Naive B cell (primary cell): ENCODE measurements around the gene MAGI3. TPM values are rescaled to one million over a fixed set of nuclear protein-coding genes. Genes with fewer than 3 reads are reported as not detected.

Experiments used
- ATAC-seq, 2 donors: fragments of 150-1000 bp; cut with Tn5 transposase; 2 replicates each; pipeline ENCODE4 v1.10.0; 2021; ENCODE audit warnings: low read depth in 2 of 2, mild to moderate bottlenecking in 2 of 2, moderate library complexity in 2 of 2
- DNase-seq: peaks from one replicate; pipeline ENCODE4 v3.0.0; 2022
- H3K27ac Mint-ChIP-seq, 6 donors: one replicate each; pipeline ENCODE4 v1.8.0; 2020 to 2022; ENCODE audit warnings: mild to moderate bottlenecking in 6 of 6, mixed read lengths in 6 of 6, moderate library complexity in 5 of 6, inconsistent platforms in 2 of 6
- H3K27me3 Mint-ChIP-seq, 3 donors: one replicate each; pipeline ENCODE4 v1.8.0; 2021 to 2022; ENCODE audit warnings: mixed read lengths in 3 of 3, mild to moderate bottlenecking in 1 of 3
- H3K36me3 Mint-ChIP-seq, 2 donors: one replicate each; pipeline ENCODE4 v1.8.0; 2020 to 2022; ENCODE audit warnings: mixed read lengths in 2 of 2, inconsistent platforms in 1 of 2, mild to moderate bottlenecking in 1 of 2
- H3K4me1 Mint-ChIP-seq, 3 donors: one replicate each; pipeline ENCODE4 v1.8.0; 2020 to 2022; ENCODE audit warnings: mixed read lengths in 3 of 3, inconsistent platforms in 1 of 3, mild to moderate bottlenecking in 1 of 3, moderate library complexity in 1 of 3
- H3K4me3 Mint-ChIP-seq, 8 donors: one replicate each; pipeline ENCODE4 v1.8.0; 2020 to 2022; ENCODE audit warnings: mild to moderate bottlenecking in 8 of 8, mixed read lengths in 8 of 8, moderate library complexity in 8 of 8, inconsistent platforms in 2 of 8
- H3K9me3 Mint-ChIP-seq, 7 donors: one replicate each; pipeline ENCODE4 v1.8.0; 2020 to 2022; ENCODE audit warnings: mixed read lengths in 7 of 7, mild to moderate bottlenecking in 5 of 7, inconsistent platforms in 2 of 7, moderate library complexity in 1 of 7
- polyA plus RNA-seq, 6 donors: library from polyadenylated mRNA; unstranded; fragments of 300-500 nt; fragmentation: Illumina TruSeq; gene quantifications; one replicate each; pipeline ENCODE4 v1.2.3, GENCODE V29; 2021; ENCODE audit warnings: low read depth in 6 of 6

The MAGI3 gene
- polyA plus RNA-seq, 6 donors from 2014 or later = 0.22 to 1.2 (median 0.74) TPM; not detected in 2

GRCh38 chr1:113648478-113648877 lies 258.2 kb downstream of the MAGI3 start:
- ATAC-seq (no peak), DNase-seq (no peak)
- H3K4me3 Mint-ChIP-seq = no peak overlapping the region
- no peaks in the 10 kb centered on the region for H3K36me3 Mint-ChIP-seq
- no peaks in the 10 kb centered on the region for H3K9me3 Mint-ChIP-seq
- no peak overlapping the region for H3K27ac Mint-ChIP-seq
- no peaks in the 10 kb centered on the region for H3K27me3 Mint-ChIP-seq
- H3K4me1 Mint-ChIP-seq = no peaks in the 10 kb centered on the region

GRCh38 chr1:113652771-113653170 lies 262.5 kb downstream of the MAGI3 start:
- no peak overlapping the region for H3K27ac Mint-ChIP-seq
- ATAC-seq = no peak
- no peaks in the 10 kb centered on the region for H3K9me3 Mint-ChIP-seq
- DNase-seq = no peak
- no peaks in the 10 kb centered on the region for H3K36me3 Mint-ChIP-seq
- H3K4me3 Mint-ChIP-seq = no peak overlapping the region
- H3K4me1 Mint-ChIP-seq = no peaks in the 10 kb centered on the region
- no peaks in the 10 kb centered on the region for H3K27me3 Mint-ChIP-seq

GRCh38 chr1:113653741-113654140 lies 263.4 kb downstream of the MAGI3 start:
- ATAC-seq (no peak), DNase-seq (no peak)
- Mint-ChIP-seq H3K27me3 (no peaks in the 10 kb centered on the region), H3K4me3 (no peak overlapping the region), H3K27ac (no peak overlapping the region), H3K4me1 (no peaks in the 10 kb centered on the region), H3K9me3 (no peaks in the 10 kb centered on the region), H3K36me3 (no peaks in the 10 kb centered on the region)

GRCh38 chr1:113654883-113655282 lies 264.6 kb downstream of the MAGI3 start:
- ATAC-seq (no peak), DNase-seq (no peak)
- Mint-ChIP-seq H3K27me3 (no peaks in the 10 kb centered on the region), H3K36me3 (no peaks in the 10 kb centered on the region), H3K4me1 (no peaks in the 10 kb centered on the region), H3K9me3 (no peaks in the 10 kb centered on the region), H3K4me3 (no peak overlapping the region), H3K27ac (no peak overlapping the region)

- ATAC-seq = no peak
- no peaks in the 10 kb centered on the region for H3K36me3 Mint-ChIP-seq
- DNase-seq = no peak
- H3K27ac Mint-ChIP-seq = no peak overlapping the region
- no peaks in the 10 kb centered on the region for H3K4me1 Mint-ChIP-seq
- no peaks in the 10 kb centered on the region for H3K27me3 Mint-ChIP-seq
- H3K9me3 Mint-ChIP-seq = no peaks in the 10 kb centered on the region
- H3K4me3 Mint-ChIP-seq = no peak overlapping the region
These were observed 266.8 kb downstream of the MAGI3 start for GRCh38 chr1:113657126-113657525.

- Mint-ChIP-seq H3K4me1 (no peaks in the 10 kb centered on the region), H3K4me3 (no peak overlapping the region), H3K36me3 (no peaks in the 10 kb centered on the region), H3K27ac (no peak overlapping the region), H3K27me3 (no peaks in the 10 kb centered on the region), H3K9me3 (no peaks in the 10 kb centered on the region)
- no peak for DNase-seq
- no peak for ATAC-seq
These were observed 267.3 kb downstream of the MAGI3 start for GRCh38 chr1:113657556-113658063.

- Mint-ChIP-seq H3K4me3 (no peak overlapping the region), H3K36me3 (no peaks in the 10 kb centered on the region), H3K27ac (no peak overlapping the region), H3K9me3 (no peaks in the 10 kb centered on the region), H3K27me3 (no peaks in the 10 kb centered on the region), H3K4me1 (no peaks in the 10 kb centered on the region)
- ATAC-seq (no peak), DNase-seq (no peak)
These were observed 268.7 kb downstream of the MAGI3 start for GRCh38 chr1:113659035-113659434.

- Mint-ChIP-seq H3K27ac (peak overlapping the region in 1 of 6 donors; percentile 21), H3K4me3 (no peak overlapping the region), H3K4me1 (no peaks in the 10 kb centered on the region), H3K27me3 (no peaks in the 10 kb centered on the region), H3K36me3 (no peaks in the 10 kb centered on the region), H3K9me3 (no peaks in the 10 kb centered on the region)
- ATAC-seq (no peak), DNase-seq (no peak)
These were observed 269.2 kb downstream of the MAGI3 start for GRCh38 chr1:113659556-113659955.

- no peak for DNase-seq
- ATAC-seq = no peak
- Mint-ChIP-seq H3K27ac (peak overlapping the region in 2 of 6 donors; percentile 1 to 54), H3K4me3 (no peak overlapping the region), H3K27me3 (no peaks in the 10 kb centered on the region), H3K4me1 (no peaks in the 10 kb centered on the region), H3K36me3 (no peaks in the 10 kb centered on the region), H3K9me3 (no peaks in the 10 kb centered on the region)
These were observed 269.8 kb downstream of the MAGI3 start for GRCh38 chr1:113660088-113660487.

GRCh38 chr1:113662101-113662500 lies 271.8 kb downstream of the MAGI3 start:
- Mint-ChIP-seq H3K4me3 (no peak overlapping the region), H3K36me3 (no peaks in the 10 kb centered on the region), H3K27ac (no peak overlapping the region), H3K4me1 (no peaks in the 10 kb centered on the region), H3K27me3 (no peaks in the 10 kb centered on the region), H3K9me3 (no peaks in the 10 kb centered on the region)
- DNase-seq = no peak
- no peak for ATAC-seq

GRCh38 chr1:113663165-113663951 lies 273.0 kb downstream of the MAGI3 start:
- peak overlapping the region in 1 of 6 donors; percentile 13 for H3K27ac Mint-ChIP-seq
- DNase-seq (no peak), ATAC-seq (no peak)
- no peak overlapping the region for H3K4me3 Mint-ChIP-seq
- H3K36me3 Mint-ChIP-seq = no peaks in the 10 kb centered on the region
- no peaks in the 10 kb centered on the region for H3K27me3 Mint-ChIP-seq
- no peaks in the 10 kb centered on the region for H3K9me3 Mint-ChIP-seq
- no peaks in the 10 kb centered on the region for H3K4me1 Mint-ChIP-seq

GRCh38 chr1:113665071-113665470 lies 274.8 kb downstream of the MAGI3 start:
- ATAC-seq (no peak), DNase-seq (no peak)
- Mint-ChIP-seq H3K27ac (peak overlapping the region in 1 of 6 donors; percentile 28), H3K9me3 (no peaks in the 10 kb centered on the region), H3K27me3 (no peaks in the 10 kb centered on the region), H3K36me3 (no peaks in the 10 kb centered on the region), H3K4me3 (no peak overlapping the region), H3K4me1 (no peaks in the 10 kb centered on the region)

- Mint-ChIP-seq H3K4me1 (no peaks in the 10 kb centered on the region), H3K36me3 (no peaks in the 10 kb centered on the region), H3K4me3 (no peak overlapping the region), H3K27me3 (no peaks in the 10 kb centered on the region), H3K9me3 (no peaks in the 10 kb centered on the region), H3K27ac (no peak overlapping the region)
- DNase-seq = no peak
- ATAC-seq = no peak
These were observed 275.8 kb downstream of the MAGI3 start for GRCh38 chr1:113666126-113666525.

GRCh38 chr1:113669988-113670387 lies 279.7 kb downstream of the MAGI3 start:
- DNase-seq = no peak
- Mint-ChIP-seq H3K27me3 (no peaks in the 10 kb centered on the region), H3K9me3 (no peaks in the 10 kb centered on the region), H3K4me3 (no peak overlapping the region), H3K27ac (no peak overlapping the region), H3K4me1 (no peaks in the 10 kb centered on the region), H3K36me3 (no peaks in the 10 kb centered on the region)
- no peak for ATAC-seq
